PFSK-1 (cell line): Measurements from ENCODE around the gene ARHGAP27. TPM values are rescaled to one million over a fixed set of nuclear protein-coding genes. Genes with fewer than 3 reads are reported as not detected.

Experiments
- FOXP2 ChIP-seq: optimal IDR thresholded peaks from 2 replicates; pipeline ENCODE3; 2011; ENCODE audit warnings: borderline replicate concordance, control low read depth, inconsistent platforms; ENCODE audit not compliant: insufficient read depth; ENCODE audit errors: extremely low read length, extremely low read depth
- POLR2AphosphoS5 ChIP-seq: IDR thresholded peaks from 2 replicates; pipeline ENCODE4 v1.6.1; 2012; ENCODE audit warnings: low read depth, mild to moderate bottlenecking, control low read depth, low read length, moderate library complexity
- SIN3A ChIP-seq: IDR thresholded peaks from 2 replicates; pipeline ENCODE4 v1.6.1; 2012; ENCODE audit warnings: mild to moderate bottlenecking, low read length, moderate library complexity, borderline replicate concordance; ENCODE audit not compliant: insufficient read depth
- TAF1 ChIP-seq: IDR thresholded peaks from 2 replicates; pipeline ENCODE4 v1.6.1; 2012; ENCODE audit warnings: low read length, control low read depth, borderline replicate concordance; ENCODE audit not compliant: insufficient read depth
- polyA plus RNA-seq: library from polyadenylated mRNA; unstranded; fragments of >200 nt; gene quantifications from one replicate; pipeline ENCODE4 v1.2.1, GENCODE V29; 2012; ENCODE audit warnings: low read depth, missing spikeins; ENCODE audit not compliant: insufficient read length
- TF ChIP-seq, protein P1 (sequence below), 2 experiments: IDR thresholded peaks; 2 replicates each; pipeline versions ENCODE4 v1.6.1 to v1.8.0; 2011 to 2012; ENCODE audit warnings: low read depth in 2 of 2, low read length in 2 of 2, control low read depth in 1 of 2, inconsistent platforms in 1 of 2, mild to moderate bottlenecking in 1 of 2, moderate library complexity in 1 of 2; ENCODE audit not compliant: insufficient read depth in 1 of 2

The ARHGAP27 gene, protein sequence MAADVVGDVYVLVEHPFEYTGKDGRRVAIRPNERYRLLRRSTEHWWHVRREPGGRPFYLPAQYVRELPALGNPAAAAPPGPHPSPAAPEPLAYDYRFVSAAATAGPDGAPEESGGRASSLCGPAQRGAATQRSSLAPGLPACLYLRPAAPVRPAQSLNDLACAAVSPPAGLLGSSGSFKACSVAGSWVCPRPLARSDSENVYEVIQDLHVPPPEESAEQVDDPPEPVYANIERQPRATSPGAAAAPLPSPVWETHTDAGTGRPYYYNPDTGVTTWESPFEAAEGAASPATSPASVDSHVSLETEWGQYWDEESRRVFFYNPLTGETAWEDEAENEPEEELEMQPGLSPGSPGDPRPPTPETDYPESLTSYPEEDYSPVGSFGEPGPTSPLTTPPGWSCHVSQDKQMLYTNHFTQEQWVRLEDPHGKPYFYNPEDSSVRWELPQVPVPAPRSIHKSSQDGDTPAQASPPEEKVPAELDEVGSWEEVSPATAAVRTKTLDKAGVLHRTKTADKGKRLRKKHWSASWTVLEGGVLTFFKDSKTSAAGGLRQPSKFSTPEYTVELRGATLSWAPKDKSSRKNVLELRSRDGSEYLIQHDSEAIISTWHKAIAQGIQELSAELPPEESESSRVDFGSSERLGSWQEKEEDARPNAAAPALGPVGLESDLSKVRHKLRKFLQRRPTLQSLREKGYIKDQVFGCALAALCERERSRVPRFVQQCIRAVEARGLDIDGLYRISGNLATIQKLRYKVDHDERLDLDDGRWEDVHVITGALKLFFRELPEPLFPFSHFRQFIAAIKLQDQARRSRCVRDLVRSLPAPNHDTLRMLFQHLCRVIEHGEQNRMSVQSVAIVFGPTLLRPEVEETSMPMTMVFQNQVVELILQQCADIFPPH
- polyA plus RNA-seq, result 11.5 TPM

DNA sequence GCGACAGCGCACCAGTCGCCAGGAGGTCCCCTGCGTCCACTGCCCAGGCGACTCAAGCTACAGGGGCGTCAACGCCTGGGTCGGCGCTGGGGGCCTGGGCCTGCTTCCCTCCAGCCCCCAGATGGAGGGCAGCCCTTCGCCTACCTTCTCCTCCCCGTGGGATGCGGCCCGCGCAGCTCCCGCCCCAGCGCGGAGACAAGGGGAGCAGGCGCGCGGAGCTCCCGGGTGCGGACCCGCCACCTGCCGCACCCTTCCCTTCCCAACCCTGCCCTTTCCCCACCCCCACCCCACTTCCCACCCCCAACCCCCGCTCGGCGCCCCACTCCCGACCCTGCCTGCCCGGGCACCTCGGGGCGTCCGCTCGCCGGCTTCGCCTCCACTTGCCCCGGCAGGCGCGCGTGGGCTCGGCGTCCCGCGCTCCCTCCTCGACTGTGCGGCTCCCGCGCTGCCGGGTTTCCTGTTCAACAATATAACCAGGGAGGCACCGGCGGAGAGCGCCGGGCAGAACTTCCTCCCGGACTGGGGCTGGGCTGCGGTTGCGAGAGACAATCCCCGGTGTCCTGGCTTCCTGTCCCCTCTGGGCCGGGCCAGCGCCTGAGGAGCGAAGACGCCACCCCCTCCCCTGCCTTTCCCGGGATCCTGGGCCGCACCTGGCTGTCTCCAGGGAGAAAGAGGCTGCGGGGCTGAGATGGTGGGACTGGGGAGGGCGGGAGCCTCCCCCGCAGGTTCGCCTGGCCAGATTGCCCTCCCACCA, at the start of gene ARHGAP27:
Gene ARHGAP27, minus strand, starts transcription at position 466 of the 754 bp plus-strand sequence. CDS start 2,591 bp downstream, outside the sequence.
- peak; percentile 14; the same call in 1 of the 2 replicates for TF ChIP-seq SIN3A
- TF ChIP-seq POLR2AphosphoS5, result no peak

DNA sequence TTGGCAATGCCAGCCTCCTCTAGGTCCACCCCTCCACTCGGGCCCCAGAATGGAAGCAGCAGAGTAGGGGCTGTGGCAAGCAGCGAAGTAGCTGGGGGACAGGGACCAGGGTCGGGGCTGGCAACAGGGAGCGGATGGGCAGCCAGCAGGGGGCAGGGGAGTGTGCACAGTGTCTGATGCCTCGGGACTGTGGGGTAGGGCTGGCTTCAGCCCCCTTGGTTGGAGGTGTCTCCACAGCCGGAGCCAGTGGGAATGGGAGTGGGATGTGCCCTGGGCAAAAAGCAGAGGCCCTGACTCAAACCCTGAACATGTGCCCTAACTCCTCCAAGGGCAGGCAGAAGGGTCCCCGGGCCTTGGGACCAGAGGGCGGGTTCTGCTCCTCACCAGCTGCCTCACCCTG, 18.5 kb upstream of the ARHGAP27 start:
- TF ChIP-seq, protein P1, sequence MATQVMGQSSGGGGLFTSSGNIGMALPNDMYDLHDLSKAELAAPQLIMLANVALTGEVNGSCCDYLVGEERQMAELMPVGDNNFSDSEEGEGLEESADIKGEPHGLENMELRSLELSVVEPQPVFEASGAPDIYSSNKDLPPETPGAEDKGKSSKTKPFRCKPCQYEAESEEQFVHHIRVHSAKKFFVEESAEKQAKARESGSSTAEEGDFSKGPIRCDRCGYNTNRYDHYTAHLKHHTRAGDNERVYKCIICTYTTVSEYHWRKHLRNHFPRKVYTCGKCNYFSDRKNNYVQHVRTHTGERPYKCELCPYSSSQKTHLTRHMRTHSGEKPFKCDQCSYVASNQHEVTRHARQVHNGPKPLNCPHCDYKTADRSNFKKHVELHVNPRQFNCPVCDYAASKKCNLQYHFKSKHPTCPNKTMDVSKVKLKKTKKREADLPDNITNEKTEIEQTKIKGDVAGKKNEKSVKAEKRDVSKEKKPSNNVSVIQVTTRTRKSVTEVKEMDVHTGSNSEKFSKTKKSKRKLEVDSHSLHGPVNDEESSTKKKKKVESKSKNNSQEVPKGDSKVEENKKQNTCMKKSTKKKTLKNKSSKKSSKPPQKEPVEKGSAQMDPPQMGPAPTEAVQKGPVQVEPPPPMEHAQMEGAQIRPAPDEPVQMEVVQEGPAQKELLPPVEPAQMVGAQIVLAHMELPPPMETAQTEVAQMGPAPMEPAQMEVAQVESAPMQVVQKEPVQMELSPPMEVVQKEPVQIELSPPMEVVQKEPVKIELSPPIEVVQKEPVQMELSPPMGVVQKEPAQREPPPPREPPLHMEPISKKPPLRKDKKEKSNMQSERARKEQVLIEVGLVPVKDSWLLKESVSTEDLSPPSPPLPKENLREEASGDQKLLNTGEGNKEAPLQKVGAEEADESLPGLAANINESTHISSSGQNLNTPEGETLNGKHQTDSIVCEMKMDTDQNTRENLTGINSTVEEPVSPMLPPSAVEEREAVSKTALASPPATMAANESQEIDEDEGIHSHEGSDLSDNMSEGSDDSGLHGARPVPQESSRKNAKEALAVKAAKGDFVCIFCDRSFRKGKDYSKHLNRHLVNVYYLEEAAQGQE (IDR thresholded peaks at IDR 0.05; ENCODE audit: insufficient read depth in 1 of 2, low read depth in 2 of 2, low read length in 2 of 2), result no peak
- no peak for TF ChIP-seq TAF1
- no peak for TF ChIP-seq POLR2AphosphoS5
- TF ChIP-seq FOXP2, result no peak
- no peak for TF ChIP-seq SIN3A

DNA sequence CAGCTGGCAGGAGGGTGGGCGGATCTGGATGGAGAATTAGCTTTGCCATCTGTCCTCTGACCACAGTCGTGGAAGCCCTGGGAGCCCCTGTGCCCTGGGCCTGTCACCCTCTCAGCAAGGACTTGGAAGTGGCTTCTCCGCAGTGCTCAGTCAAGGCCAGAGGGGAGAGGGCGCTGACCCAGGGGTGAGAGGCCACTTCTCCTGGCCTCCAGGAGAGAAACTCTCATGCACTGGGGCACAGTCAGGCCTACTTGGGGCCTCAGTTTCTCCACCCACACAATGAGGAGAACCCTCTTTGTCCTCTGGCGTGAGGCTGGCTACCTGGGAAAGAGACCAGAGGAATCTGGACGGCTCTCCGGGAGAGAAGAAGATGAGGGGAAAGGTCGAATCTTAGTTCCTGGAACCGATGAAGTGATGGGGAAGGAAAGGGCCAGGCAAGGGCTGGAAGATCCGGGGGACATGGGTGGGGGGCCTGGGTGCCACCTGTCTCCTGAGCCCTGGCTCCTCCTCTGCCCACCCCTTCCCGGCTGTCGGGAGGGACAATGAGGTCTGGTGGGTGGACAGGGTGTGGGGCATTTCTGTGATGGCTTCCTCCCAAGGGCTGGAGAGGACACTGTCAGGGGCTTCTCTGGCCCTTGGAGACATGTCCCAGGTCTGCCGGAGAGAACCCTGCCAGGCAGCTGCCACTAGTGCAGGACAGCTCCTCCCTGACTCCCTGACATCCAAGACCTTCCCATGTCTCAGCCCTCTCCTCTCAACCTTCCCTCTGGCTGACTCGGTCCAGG, 9.0 kb upstream of the ARHGAP27 start:
- TF ChIP-seq, protein P1 (IDR thresholded peaks at IDR 0.05; ENCODE audit: insufficient read depth in 1 of 2, low read depth in 2 of 2, low read length in 2 of 2), result no peak
- no peak for TF ChIP-seq SIN3A
- no peak for TF ChIP-seq TAF1
- TF ChIP-seq POLR2AphosphoS5, result no peak
- no peak for TF ChIP-seq FOXP2

DNA sequence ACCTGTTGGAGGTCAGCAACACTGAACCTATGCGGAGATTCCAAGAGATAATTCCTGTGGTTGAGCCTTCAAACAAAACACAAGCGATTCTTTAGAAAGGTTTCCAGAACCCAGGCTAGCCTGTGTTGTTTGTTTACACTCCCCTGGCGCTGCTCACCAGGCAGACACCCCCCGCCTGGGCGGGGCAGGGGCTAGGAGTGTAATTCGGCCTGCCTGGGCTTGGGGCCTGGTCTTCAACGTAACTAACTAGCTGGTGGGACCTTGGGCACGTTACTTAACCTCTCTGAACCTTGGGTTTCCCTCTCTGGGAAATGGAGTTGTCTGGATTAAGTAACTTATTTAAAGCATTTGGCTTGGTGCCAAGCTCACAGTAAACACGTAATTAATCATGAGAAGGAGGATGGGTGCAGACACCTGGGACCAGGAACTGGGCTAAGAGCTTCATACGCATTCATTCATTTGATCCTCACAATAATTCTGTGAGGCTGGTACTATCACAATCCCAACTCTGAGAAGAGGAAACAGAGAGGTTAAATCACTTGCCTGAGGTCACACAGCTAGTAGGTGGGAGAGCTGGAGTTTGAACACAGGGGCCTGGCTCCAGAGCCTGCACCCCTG, 7.6 kb upstream of the ARHGAP27 start:
- no peak for TF ChIP-seq FOXP2

DNA sequence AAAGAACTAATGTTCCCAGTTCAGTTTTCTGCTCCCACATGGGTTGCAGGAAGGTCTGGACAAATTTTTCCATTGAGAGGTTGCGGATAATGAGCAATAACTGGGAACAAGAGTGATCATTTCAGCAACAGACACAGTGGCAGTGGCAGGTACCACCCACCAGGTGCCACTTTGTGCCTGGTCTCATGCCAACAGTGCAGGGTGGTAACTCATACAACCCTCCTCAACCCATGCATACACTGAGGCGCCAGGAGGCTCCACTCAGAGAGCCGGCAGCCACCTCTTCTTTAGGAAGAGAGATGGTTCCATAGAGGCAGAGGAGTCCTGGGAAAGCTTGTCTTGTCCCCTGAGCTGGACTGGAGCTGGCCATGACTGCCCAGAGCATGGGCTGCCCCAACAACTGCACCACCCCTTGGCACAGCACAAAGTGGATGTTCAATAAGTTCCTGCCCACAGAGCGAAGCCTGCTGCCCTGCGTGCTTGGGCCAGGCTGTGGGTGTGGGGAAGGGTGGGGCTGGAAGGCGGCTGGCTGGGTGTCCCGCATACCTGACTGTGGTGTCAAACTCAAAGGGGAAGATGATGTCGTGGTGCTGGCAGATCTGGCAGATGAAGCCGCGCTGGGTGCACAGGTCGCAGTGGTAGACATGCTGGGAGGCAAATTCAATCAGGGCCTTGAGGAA, 6.4 kb upstream of the ARHGAP27 start:
- TF ChIP-seq, protein P1 (IDR thresholded peaks at IDR 0.05; ENCODE audit: insufficient read depth in 1 of 2, low read depth in 2 of 2, low read length in 2 of 2), result no peak
- no peak for TF ChIP-seq POLR2AphosphoS5
- no peak for TF ChIP-seq TAF1
- no peak for TF ChIP-seq FOXP2
- no peak for TF ChIP-seq SIN3A
